Effector memory CD8-positive, alpha-beta T cell (primary cell): ENCODE results near the gene GANAB.
A peak's percentile ranks its signal among the peaks of the same experiment; 100 is the strongest.
"Not testable (repeated sequence)": the region's sequence is repeated elsewhere in the genome, so short reads cannot be mapped to it uniquely, and the experiment has no call there.

Source experiments
- ATAC-seq: fragments of 150-1000 bp; cut with Tn5 transposase; replicated peaks from 2 replicates; pipeline ENCODE4 v1.10.0; 2021; ENCODE audit warnings: mild to moderate bottlenecking, moderate library complexity
- DNase-seq, 3 experiments: peaks; one replicate each; pipeline ENCODE4 v3.0.0; 2021
- H3K27ac Mint-ChIP-seq, 2 donors: one replicate each; pipeline ENCODE4 v1.8.0; 2022; ENCODE audit warnings: mild to moderate bottlenecking in 2 of 2, mixed read lengths in 2 of 2, moderate library complexity in 2 of 2
- H3K27me3 Mint-ChIP-seq, 2 donors: one replicate each; pipeline ENCODE4 v1.8.0; 2022; ENCODE audit warnings: mixed read lengths in 2 of 2
- H3K36me3 Mint-ChIP-seq: one replicate; pipeline ENCODE4 v1.8.0; 2022; ENCODE audit warnings: mild to moderate bottlenecking, moderate library complexity, mixed read lengths; ENCODE audit not compliant: insufficient read depth
- H3K4me1 Mint-ChIP-seq, 2 donors: one replicate each; pipeline ENCODE4 v1.8.0; 2022; ENCODE audit warnings: low read depth in 2 of 2, mixed read lengths in 2 of 2
- H3K4me3 Mint-ChIP-seq, 2 donors: one replicate each; pipeline ENCODE4 v1.8.0; 2022; ENCODE audit warnings: mild to moderate bottlenecking in 2 of 2, mixed read lengths in 2 of 2, moderate library complexity in 2 of 2
- H3K9me3 Mint-ChIP-seq, 2 donors: one replicate each; pipeline ENCODE4 v1.8.0; 2022; ENCODE audit warnings: mixed read lengths in 2 of 2

GANAB gene

DNA sequence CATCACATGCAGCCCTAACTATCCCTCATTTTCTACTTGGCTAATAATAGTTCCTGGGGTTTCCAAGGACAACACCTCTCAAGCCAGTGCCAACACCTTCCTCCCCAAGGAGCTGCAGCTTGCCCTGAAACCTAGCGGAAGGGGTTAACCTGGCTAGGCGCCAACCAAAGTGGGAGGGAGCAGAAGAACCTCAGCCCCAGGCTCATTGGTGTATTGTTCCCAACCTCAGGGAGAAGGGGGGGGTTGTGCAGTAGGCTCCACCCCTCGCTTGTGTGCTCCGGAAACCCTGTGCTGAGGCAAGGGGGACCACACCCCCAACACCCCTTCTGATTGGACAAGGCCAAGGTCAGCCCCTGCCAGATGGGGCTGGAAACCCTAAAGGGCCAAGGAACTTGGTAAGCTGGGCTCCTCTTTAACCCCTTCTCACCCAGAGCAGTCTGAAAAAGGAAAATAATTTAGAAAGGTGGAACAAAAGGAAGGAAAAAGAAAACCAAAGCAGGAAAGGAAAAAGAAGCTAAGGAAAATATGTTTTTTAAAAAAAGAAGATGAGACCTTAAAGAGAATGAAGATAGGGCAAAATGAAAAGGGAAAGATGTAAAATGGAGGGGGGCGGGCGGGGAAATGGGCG is 47.2 kb downstream of the GANAB start:
- H3K4me3 Mint-ChIP-seq = peak overlapping the region; percentile 95 to 98
- peaks cover 45 to 51% of the 10 kb centered on the region in 2 donors for H3K4me1 Mint-ChIP-seq
- H3K36me3 Mint-ChIP-seq = peaks cover 73% of the 10 kb centered on the region
- no peaks in the 10 kb centered on the region for H3K27me3 Mint-ChIP-seq
- H3K9me3 Mint-ChIP-seq = no peaks in the 10 kb centered on the region
- H3K27ac Mint-ChIP-seq = peak overlapping the region; percentile 92 to 93
- ATAC-seq = peak; percentile 74
- peak; percentile 93 to 96 (median 93) for DNase-seq

DNA sequence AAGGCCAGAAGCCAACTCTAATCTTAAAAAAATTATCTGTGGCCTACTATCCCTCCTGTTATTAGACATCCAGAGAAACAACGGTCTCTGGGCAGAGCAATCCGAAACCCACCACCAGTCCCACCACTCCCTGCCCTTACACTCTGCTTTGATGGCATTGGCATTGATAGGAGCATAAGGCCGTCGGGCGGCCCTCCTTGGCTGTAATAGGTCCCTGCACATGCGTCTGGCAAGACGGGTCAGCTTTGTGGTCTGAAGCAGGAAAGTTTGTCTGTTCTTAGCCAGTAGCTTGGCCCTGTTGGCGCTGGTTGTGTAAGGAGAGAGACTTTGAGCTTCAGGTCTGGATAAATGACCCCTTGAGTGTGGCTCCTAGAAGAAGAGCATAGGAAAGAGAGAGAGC is 51.3 kb downstream of the GANAB start:
- Mint-ChIP-seq H3K27ac (no peak overlapping the region), H3K27me3 (no peaks in the 10 kb centered on the region), H3K36me3 (peaks cover 88% of the 10 kb centered on the region), H3K9me3 (no peaks in the 10 kb centered on the region), H3K4me1 (peaks cover 55 to 65% of the 10 kb centered on the region in 2 donors), H3K4me3 (no peak overlapping the region)
- DNase-seq (no peak), ATAC-seq (no peak)

- Mint-ChIP-seq H3K4me3 (peak overlapping the region; percentile 77 to 80), H3K4me1 (peaks cover 41 to 49% of the 10 kb centered on the region in 2 donors), H3K27ac (peak overlapping the region; percentile 98 to 99), H3K36me3 (peaks cover 85% of the 10 kb centered on the region), H3K9me3 (no peaks in the 10 kb centered on the region), H3K27me3 (no peaks in the 10 kb centered on the region)
- DNase-seq = peak; percentile 73 to 76 (median 75)
- peak; percentile 12 for ATAC-seq
Measured at GRCh38 chr11:62593434-62594044, 52.9 kb downstream of the GANAB start.

- DNase-seq (no peak), ATAC-seq (no peak)
- peak overlapping the region; percentile 98 to 99 for H3K27ac Mint-ChIP-seq
- H3K4me1 Mint-ChIP-seq = peaks cover 37 to 44% of the 10 kb centered on the region in 2 donors
- H3K27me3 Mint-ChIP-seq = no peaks in the 10 kb centered on the region
- no peaks in the 10 kb centered on the region for H3K9me3 Mint-ChIP-seq
- peak overlapping the region; percentile 80 to 92 for H3K4me3 Mint-ChIP-seq
- H3K36me3 Mint-ChIP-seq = peaks cover 80% of the 10 kb centered on the region
Measured at GRCh38 chr11:62592989-62593421, 53.4 kb downstream of the GANAB start.

- Mint-ChIP-seq H3K4me3 (peak overlapping the region; percentile 92 to 97), H3K27me3 (no peaks in the 10 kb centered on the region), H3K27ac (peak overlapping the region; percentile 98 to 99), H3K9me3 (no peaks in the 10 kb centered on the region), H3K4me1 (peaks cover 32 to 36% of the 10 kb centered on the region in 2 donors), H3K36me3 (peaks cover 76% of the 10 kb centered on the region)
- no peak for DNase-seq
- no peak for ATAC-seq
Measured at GRCh38 chr11:62592146-62592815, 54.1 kb downstream of the GANAB start.

DNA sequence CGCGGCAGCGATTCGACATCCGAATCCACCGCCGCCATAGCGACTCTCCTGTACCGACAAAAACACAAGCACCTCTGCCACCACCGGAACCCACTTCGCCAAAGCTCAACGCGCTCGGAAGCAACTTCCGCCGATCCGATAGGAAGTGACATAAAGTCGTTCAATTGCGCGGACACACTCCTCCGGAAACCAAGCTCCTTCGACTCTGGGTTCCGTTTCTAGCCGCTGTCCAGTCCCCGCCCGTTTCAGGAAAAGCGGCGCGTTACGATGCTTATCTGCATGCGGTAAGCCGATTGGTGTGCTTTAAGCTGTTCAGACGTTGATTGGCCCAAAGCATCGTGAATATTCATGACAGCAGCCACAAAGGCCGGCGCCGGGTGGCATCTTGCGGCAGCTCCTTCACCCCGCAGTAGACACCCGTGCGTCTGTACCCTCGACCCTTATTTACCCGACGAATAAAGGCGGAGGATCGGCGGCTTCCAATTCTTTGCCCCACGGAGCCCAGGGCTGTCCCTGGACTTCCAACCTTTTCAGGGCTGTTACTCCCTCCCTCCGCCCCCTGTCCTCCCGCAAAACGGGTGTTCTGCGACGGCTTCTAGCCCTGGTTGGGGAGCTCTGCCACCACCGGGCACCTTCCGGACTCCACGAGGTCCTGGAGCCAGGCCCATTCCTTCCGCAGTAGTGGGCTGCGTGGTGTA is 54.8 kb downstream of the GANAB start, which contains the start of gene TUT1:
Gene TUT1 (minus strand): TSS at position 76 of the 698 bp plus-strand sequence. CDS start 38 bp downstream, at position 38.
- DNase-seq = peak; percentile 95 to 96 (median 95)
- H3K4me1 Mint-ChIP-seq = peaks cover 30 to 33% of the 10 kb centered on the region in 2 donors
- peak within 1 kb of the TSS; percentile 92 to 97 for H3K4me3 Mint-ChIP-seq
- no peaks in the 10 kb centered on the region for H3K27me3 Mint-ChIP-seq
- peaks cover 75% of the 10 kb centered on the region for H3K36me3 Mint-ChIP-seq
- H3K9me3 Mint-ChIP-seq = no peaks in the 10 kb centered on the region
- ATAC-seq = peak; percentile 81
- peak within 1 kb of the TSS; percentile 98 to 99 for H3K27ac Mint-ChIP-seq

GRCh38 chr11:62588966-62589637 is 57.3 kb downstream of the GANAB start:
- Mint-ChIP-seq H3K27me3 (no peaks in the 10 kb centered on the region), H3K36me3 (peaks cover 64% of the 10 kb centered on the region), H3K27ac (no peak overlapping the region)

GRCh38 chr11:62585356-62585755 is 61.1 kb downstream of the GANAB start:
- H3K27me3 Mint-ChIP-seq, H3K4me3 Mint-ChIP-seq, ATAC-seq: not testable (repeated sequence)

More at GRCh38 chr11:62588966-62589637, 57.3 kb downstream of the GANAB start:
- Mint-ChIP-seq H3K4me3 (peak overlapping the region in 1 of 2 donors; percentile 97), H3K4me1 (peaks cover 29 to 33% of the 10 kb centered on the region in 2 donors), H3K9me3 (no peaks in the 10 kb centered on the region)
- DNase-seq (no peak), ATAC-seq (no peak)

DNA sequence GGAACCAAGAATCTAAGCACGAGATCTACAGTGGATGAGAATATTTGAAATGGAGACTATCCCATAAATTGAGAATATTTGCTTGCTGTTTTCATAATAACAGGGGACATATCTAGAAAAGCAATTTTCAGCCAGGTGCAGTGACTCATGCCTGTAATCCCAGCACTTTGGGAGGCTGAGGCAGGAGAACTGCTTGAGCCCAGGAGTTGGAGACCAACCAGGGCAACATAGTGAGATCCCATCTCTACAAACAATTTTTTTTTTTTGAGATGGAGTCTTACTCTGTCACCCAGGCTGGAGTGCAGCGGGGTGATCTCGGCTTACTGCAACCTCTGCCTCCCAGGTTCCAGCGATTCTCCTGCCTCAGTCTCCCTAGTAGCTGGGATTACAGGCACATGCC is 64.7 kb downstream of the GANAB start:
- not testable (repeated sequence) for ATAC-seq, H3K27ac Mint-ChIP-seq, H3K4me1 Mint-ChIP-seq, DNase-seq, H3K4me3 Mint-ChIP-seq, H3K9me3 Mint-ChIP-seq, H3K27me3 Mint-ChIP-seq
- peaks cover 41% of the 10 kb centered on the region for H3K36me3 Mint-ChIP-seq

More at GRCh38 chr11:62585356-62585755, 61.1 kb downstream of the GANAB start:
- not testable (repeated sequence) for DNase-seq, H3K9me3 Mint-ChIP-seq, H3K4me1 Mint-ChIP-seq, H3K27ac Mint-ChIP-seq
- peaks cover 42% of the 10 kb centered on the region for H3K36me3 Mint-ChIP-seq

DNA sequence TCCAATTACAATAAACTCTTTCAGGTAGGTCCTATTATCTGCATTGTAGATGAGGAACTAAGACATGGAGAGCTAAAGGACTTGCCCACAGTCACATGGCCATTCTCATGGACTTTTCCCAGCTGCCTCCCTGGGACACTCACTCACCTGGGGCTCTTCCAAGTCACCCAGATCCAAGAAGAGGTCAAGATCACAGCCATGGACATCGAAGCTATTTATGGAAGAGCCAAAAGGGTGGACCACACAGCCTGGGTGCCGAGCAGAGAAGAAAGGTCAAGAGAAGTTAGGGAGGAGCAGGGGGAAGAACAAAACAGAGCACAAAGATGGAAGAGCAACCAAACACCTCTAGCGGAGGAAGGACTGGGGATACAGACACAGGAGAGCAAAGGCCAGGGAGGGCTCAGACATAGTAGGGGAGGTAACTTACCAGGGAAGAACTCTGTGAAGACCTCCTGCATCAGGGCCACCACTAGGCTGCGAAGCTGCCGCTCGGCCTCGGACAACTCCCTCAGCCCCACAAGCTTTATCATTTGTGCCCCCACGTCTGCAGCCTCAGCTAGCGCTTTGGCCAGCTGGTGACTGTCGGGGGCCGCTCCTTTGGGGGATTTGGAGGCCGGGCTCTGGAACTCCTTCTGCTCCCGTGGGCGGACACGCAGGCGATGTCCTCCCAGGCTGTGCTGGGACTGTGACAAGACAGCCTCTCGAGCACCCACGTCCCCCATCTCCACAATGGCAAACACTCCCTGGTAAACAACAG is 65.3 kb downstream of the GANAB start:
- H3K27me3 Mint-ChIP-seq = no peaks in the 10 kb centered on the region
- H3K4me1 Mint-ChIP-seq = peaks cover 0 to 3% of the 10 kb centered on the region in 2 donors
- H3K27ac Mint-ChIP-seq = no peak overlapping the region
- no peak overlapping the region for H3K4me3 Mint-ChIP-seq
- DNase-seq = no peak
- no peak for ATAC-seq
- peaks cover 41% of the 10 kb centered on the region for H3K36me3 Mint-ChIP-seq
- no peaks in the 10 kb centered on the region for H3K9me3 Mint-ChIP-seq

DNA sequence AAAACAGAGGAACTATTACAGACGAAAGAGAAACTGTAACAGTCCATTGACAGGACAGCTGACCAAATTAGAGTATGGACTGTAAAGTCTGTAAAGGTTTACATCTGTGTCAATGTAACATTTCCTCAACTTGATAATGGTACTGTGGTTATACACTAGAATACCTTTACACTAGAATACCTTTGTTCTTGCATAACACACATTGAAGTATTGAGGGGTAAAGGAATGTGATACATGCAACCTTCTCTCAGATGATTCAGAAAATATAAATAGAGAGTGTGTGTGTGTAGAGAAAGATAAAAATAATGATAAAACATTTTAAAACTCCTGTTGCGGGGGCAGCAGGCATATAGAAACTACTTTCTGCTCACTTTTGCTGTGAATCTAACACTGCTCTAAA is 67.2 kb downstream of the GANAB start:
- DNase-seq = no peak
- H3K4me1 Mint-ChIP-seq = peaks cover 13 to 16% of the 10 kb centered on the region in 2 donors
- H3K36me3 Mint-ChIP-seq = peaks cover 38% of the 10 kb centered on the region
- H3K4me3 Mint-ChIP-seq = no peak overlapping the region
- H3K9me3 Mint-ChIP-seq = no peaks in the 10 kb centered on the region
- ATAC-seq = no peak
- no peak overlapping the region for H3K27ac Mint-ChIP-seq
- H3K27me3 Mint-ChIP-seq = no peaks in the 10 kb centered on the region

DNA sequence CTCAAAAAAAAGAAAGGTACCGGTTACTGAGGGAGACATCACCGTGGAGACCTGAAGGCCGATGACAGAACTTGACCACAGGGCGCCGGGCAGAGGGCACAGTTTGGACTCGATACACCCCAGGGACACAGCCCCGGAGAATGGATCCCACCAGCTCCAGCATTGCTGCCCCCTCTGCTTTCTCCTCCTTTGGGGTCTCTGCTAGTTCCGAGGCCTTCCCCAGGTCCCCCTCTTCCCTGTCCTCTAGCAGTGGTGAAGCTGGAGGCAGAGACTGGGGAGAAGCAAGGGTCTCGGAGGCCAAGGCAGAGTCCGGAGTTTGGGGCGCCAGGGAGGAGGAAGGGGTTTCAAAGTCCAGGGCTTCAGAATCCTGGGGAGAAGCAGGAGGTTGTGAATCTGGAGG is 67.9 kb downstream of the GANAB start:
- Mint-ChIP-seq H3K4me1 (peaks cover 17 to 18% of the 10 kb centered on the region in 2 donors), H3K4me3 (no peak overlapping the region), H3K27me3 (no peaks in the 10 kb centered on the region), H3K9me3 (no peaks in the 10 kb centered on the region), H3K36me3 (peaks cover 43% of the 10 kb centered on the region), H3K27ac (no peak overlapping the region)
- DNase-seq (no peak), ATAC-seq (no peak)
